Gastrocnemius medialis (tissue), 4 donors: ENCODE results near the gene COL5A2. TPM values are rescaled to one million over a fixed set of nuclear protein-coding genes. Genes with fewer than 3 reads are reported as not detected.

Source experiments
- ATAC-seq, 2 donors: fragments of 150-250 bp; one replicate each; pipeline ENCODE4 v1.9.1; 2016
- DNase-seq, 2 donors: peaks; one replicate each; pipeline ENCODE4 v3.0.0-alpha.2; 2019
- H3K27ac ChIP-seq, 4 donors: fragments of 200-600 bp; sonication (generic); 1 replicate in 1 of 4; 2 replicates in 3 of 4; pipeline ENCODE4 v1.5.1; 2016 to 2018; ENCODE audit warnings: mild to moderate bottlenecking in 2 of 4, moderate library complexity in 1 of 4
- H3K27me3 ChIP-seq, 3 donors: fragments of 200-600 bp; sonication (generic) in 2 of 3; 1 replicate in 1 of 3; 2 replicates in 2 of 3; pipeline versions ENCODE4 v1.5.1 to v1.6.0; 2016 to 2019; ENCODE audit warnings: mild to moderate bottlenecking in 1 of 3, moderate library complexity in 1 of 3
- H3K36me3 ChIP-seq, 2 donors: fragments of 200-600 bp; sonication (generic) in 1 of 2; one replicate each; pipeline ENCODE4 v1.5.1; 2017 to 2018
- H3K4me1 ChIP-seq, 2 donors: fragments of 200-600 bp; sonication (generic) in 1 of 2; one replicate each; pipeline ENCODE4 v1.5.1; 2016 to 2017; ENCODE audit warnings: mild to moderate bottlenecking in 2 of 2
- H3K4me3 ChIP-seq, 4 donors: fragments of 200-600 bp; sonication (generic) in 3 of 4; 1 replicate in 1 of 4; 2 replicates in 3 of 4; pipeline ENCODE4 v1.5.1; 2016 to 2019; ENCODE audit warnings: mild to moderate bottlenecking in 2 of 4
- H3K9me3 ChIP-seq, 3 donors: fragments of 200-600 bp; sonication (generic) in 2 of 3; 1 replicate in 1 of 3; 2 replicates in 2 of 3; pipeline ENCODE4 v1.5.1; 2016 to 2019
- CTCF ChIP-seq, 5 experiments: fragments of 450-650 bp in 3 of 5; fragments of 200-600 bp in 2 of 5; sonication (generic) in 2 of 5; IDR thresholded peaks in 4 of 5; conservative IDR thresholded peaks in 1 of 5; 1 replicate in 4 of 5; 2 replicates in 1 of 5; pipeline ENCODE4 v1.5.1; 2016 to 2019; ENCODE audit warnings: antibody characterized with exemption in 5 of 5, mild to moderate bottlenecking in 3 of 5, moderate library complexity in 3 of 5
- POLR2A ChIP-seq, 2 donors: fragments of 450-650 bp; IDR thresholded peaks; one replicate each; pipeline ENCODE4 v1.6.1; 2017; ENCODE audit warnings: antibody characterized with exemption in 2 of 2, mild to moderate bottlenecking in 2 of 2, moderate library complexity in 2 of 2
- in situ Hi-C, 4 donors: fragments of 200-750 bp; cut with MboI; loops; one replicate each; pipeline versions ENCODE4 v1.15.0 to v1.8.0; 2017; ENCODE audit warnings: low sequenced_read_pairs in 4 of 4
- intact Hi-C: fragments of 100-400 bp; cut with DNase I; formaldehyde crosslinking; loops from one replicate; pipeline ENCODE4 v1.15.1; 2023; ENCODE audit warnings: low total_unique reads
- total RNA-seq, 4 donors: library from RNA; depleted of rRNA; stranded (reverse); fragments of >200 nt; gene quantifications; one replicate each; pipeline versions ENCODE4 v1.1.0 to v1.2.3, GENCODE V29; 2016

COL5A2 gene
- total RNA-seq, 4 donors from 2014 or later: 4.4 to 9.8 (median 6.2) TPM

- in situ Hi-C loops: no loop called here
- no peaks in the 10 kb centered on the region for H3K27me3 ChIP-seq
- no peaks in the 10 kb centered on the region for H3K4me1 ChIP-seq
- no peak for ATAC-seq
- intact Hi-C loops: no loop called here
- no peaks in the 10 kb centered on the region for H3K9me3 ChIP-seq
- no peaks in the 10 kb centered on the region for H3K36me3 ChIP-seq
- no peak for DNase-seq
- no peak overlapping the region for H3K27ac ChIP-seq
- TF ChIP-seq CTCF (IDR thresholded peaks at IDR 0.05 in 4 of 5, conservative IDR thresholded peaks at IDR 0.05 in 1 of 5) (no peak), POLR2A (IDR thresholded peaks at IDR 0.05) (no peak)
- H3K4me3 ChIP-seq: no peak overlapping the region
Observed at GRCh38 chr2:189016311-189016861, 163.2 kb downstream of the COL5A2 start.

- TF ChIP-seq CTCF (IDR thresholded peaks at IDR 0.05 in 4 of 5, conservative IDR thresholded peaks at IDR 0.05 in 1 of 5) (no peak), POLR2A (IDR thresholded peaks at IDR 0.05) (no peak)
- ATAC-seq (no peak), DNase-seq (no peak)
- H3K36me3 ChIP-seq: no peaks in the 10 kb centered on the region
- in situ Hi-C loops: no loop called here
- intact Hi-C loops: no loop called here
- H3K4me3 ChIP-seq: no peak overlapping the region
- H3K4me1 ChIP-seq: no peaks in the 10 kb centered on the region
- no peaks in the 10 kb centered on the region for H3K9me3 ChIP-seq
- H3K27me3 ChIP-seq: no peaks in the 10 kb centered on the region
- H3K27ac ChIP-seq: no peak overlapping the region
Observed at GRCh38 chr2:189015359-189015758, 164.2 kb downstream of the COL5A2 start.

- TF ChIP-seq CTCF (IDR thresholded peaks at IDR 0.05 in 4 of 5, conservative IDR thresholded peaks at IDR 0.05 in 1 of 5) (no peak), POLR2A (IDR thresholded peaks at IDR 0.05) (no peak)
- intact Hi-C loops: no loop called here
- in situ Hi-C loops: no loop called here
- Histone ChIP-seq H3K4me1 (no peaks in the 10 kb centered on the region), H3K9me3 (no peaks in the 10 kb centered on the region), H3K36me3 (no peaks in the 10 kb centered on the region), H3K27ac (peak overlapping the region in 1 of 4 donors; percentile 10), H3K27me3 (no peaks in the 10 kb centered on the region), H3K4me3 (no peak overlapping the region)
- ATAC-seq (no peak), DNase-seq (no peak)
Observed at GRCh38 chr2:189014449-189015138, 165.0 kb downstream of the COL5A2 start.

- in situ Hi-C loops: no loop called here
Observed at GRCh38 chr2:189013671-189014448, 165.7 kb downstream of the COL5A2 start.

More at GRCh38 chr2:189013671-189014448, 165.7 kb downstream of the COL5A2 start:
- Histone ChIP-seq H3K36me3 (no peaks in the 10 kb centered on the region), H3K4me3 (no peak overlapping the region), H3K27ac (peak overlapping the region in 1 of 4 donors; percentile 10), H3K4me1 (no peaks in the 10 kb centered on the region), H3K9me3 (no peaks in the 10 kb centered on the region), H3K27me3 (no peaks in the 10 kb centered on the region)
- no peak for TF ChIP-seq POLR2A (IDR thresholded peaks at IDR 0.05)
- TF ChIP-seq CTCF (IDR thresholded peaks at IDR 0.05 in 4 of 5, conservative IDR thresholded peaks at IDR 0.05 in 1 of 5): no peak
- DNase-seq (no peak), ATAC-seq (no peak)
- intact Hi-C loops: no loop called here
